ENCODE data around the gene LUZP2. TPM values are rescaled to one million over a fixed set of nuclear protein-coding genes. Genes with fewer than 3 reads are reported as not detected.

Gene LUZP2
- polyA plus RNA-seq, 1 donor from 2014 or later, result 15.5 TPM

DNA sequence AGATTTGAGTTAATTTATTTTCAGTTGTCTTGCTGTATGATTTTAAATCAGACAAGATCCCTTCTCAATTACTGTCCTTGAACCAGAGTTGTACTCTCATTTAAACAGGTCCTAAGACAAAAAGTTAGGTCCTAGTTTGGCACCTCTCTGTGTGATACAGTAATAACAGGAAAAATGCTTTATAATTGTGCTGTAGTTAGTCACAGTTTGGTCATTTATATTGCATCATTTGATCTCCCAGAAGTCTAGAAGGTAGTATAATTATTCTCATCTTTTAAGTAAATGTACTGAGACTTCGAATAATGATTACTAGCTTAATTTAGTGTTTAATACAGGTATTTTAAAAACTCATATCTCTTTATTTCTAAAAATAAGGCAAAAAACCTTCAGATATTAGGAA is 18.1 kb upstream of the LUZP2 start:
- Histone ChIP-seq H4K20me1 (ENCODE audit: insufficient read depth) (no peaks in the 10 kb centered on the region), H2AFZ (ENCODE audit: low read depth, low read length) (no peak overlapping the region), H3K4me3 (ENCODE audit: low read length) (no peak overlapping the region), H3K9me2 (ENCODE audit: insufficient read depth, low read length) (no peaks in the 10 kb centered on the region), H3K9ac (ENCODE audit: low read length) (no peak overlapping the region), H3K79me2 (replicated peaks; ENCODE audit: insufficient read depth, low read length) (no peaks in the 10 kb centered on the region), H3K27ac (ENCODE audit: low read length) (no peak overlapping the region), H3K9me3 (ENCODE audit: low read length) (no peaks in the 10 kb centered on the region), H3F3A (ENCODE audit: insufficient read depth, low read length, poor library complexity, severe bottlenecking) (no peaks in the 10 kb centered on the region), H3K36me3 (ENCODE audit: insufficient read depth, low read length) (no peaks in the 10 kb centered on the region), H3K4me2 (ENCODE audit: low read length) (no peak overlapping the region), H3K27me3 (ENCODE audit: insufficient read depth, low read depth, low read length) (no peaks in the 10 kb centered on the region)
- TF ChIP-seq EZH2 (IDR thresholded peaks at IDR 0.05; ENCODE audit: borderline replicate concordance, insufficient read depth, low read length, poor library complexity, severe bottlenecking) (no peak), MXI1 (conservative IDR thresholded peaks at IDR 0.05; ENCODE audit: poor library complexity, severe bottlenecking) (no peak), POLR2AphosphoS5 (IDR thresholded peaks at IDR 0.05) (no peak), RAD21 (conservative IDR thresholded peaks at IDR 0.05) (no peak), TAF1 (IDR thresholded peaks at IDR 0.05; ENCODE audit: low read depth) (no peak), EP300 (conservative IDR thresholded peaks at IDR 0.05; ENCODE audit: poor library complexity, severe bottlenecking) (no peak), SMC3 (conservative IDR thresholded peaks at IDR 0.05; ENCODE audit: poor library complexity) (no peak)
- TF ChIP-seq, protein P1, sequence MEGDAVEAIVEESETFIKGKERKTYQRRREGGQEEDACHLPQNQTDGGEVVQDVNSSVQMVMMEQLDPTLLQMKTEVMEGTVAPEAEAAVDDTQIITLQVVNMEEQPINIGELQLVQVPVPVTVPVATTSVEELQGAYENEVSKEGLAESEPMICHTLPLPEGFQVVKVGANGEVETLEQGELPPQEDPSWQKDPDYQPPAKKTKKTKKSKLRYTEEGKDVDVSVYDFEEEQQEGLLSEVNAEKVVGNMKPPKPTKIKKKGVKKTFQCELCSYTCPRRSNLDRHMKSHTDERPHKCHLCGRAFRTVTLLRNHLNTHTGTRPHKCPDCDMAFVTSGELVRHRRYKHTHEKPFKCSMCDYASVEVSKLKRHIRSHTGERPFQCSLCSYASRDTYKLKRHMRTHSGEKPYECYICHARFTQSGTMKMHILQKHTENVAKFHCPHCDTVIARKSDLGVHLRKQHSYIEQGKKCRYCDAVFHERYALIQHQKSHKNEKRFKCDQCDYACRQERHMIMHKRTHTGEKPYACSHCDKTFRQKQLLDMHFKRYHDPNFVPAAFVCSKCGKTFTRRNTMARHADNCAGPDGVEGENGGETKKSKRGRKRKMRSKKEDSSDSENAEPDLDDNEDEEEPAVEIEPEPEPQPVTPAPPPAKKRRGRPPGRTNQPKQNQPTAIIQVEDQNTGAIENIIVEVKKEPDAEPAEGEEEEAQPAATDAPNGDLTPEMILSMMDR (IDR thresholded peaks at IDR 0.05; ENCODE audit: poor library complexity, severe bottlenecking), result no peak
- TF ChIP-seq, protein P2, sequence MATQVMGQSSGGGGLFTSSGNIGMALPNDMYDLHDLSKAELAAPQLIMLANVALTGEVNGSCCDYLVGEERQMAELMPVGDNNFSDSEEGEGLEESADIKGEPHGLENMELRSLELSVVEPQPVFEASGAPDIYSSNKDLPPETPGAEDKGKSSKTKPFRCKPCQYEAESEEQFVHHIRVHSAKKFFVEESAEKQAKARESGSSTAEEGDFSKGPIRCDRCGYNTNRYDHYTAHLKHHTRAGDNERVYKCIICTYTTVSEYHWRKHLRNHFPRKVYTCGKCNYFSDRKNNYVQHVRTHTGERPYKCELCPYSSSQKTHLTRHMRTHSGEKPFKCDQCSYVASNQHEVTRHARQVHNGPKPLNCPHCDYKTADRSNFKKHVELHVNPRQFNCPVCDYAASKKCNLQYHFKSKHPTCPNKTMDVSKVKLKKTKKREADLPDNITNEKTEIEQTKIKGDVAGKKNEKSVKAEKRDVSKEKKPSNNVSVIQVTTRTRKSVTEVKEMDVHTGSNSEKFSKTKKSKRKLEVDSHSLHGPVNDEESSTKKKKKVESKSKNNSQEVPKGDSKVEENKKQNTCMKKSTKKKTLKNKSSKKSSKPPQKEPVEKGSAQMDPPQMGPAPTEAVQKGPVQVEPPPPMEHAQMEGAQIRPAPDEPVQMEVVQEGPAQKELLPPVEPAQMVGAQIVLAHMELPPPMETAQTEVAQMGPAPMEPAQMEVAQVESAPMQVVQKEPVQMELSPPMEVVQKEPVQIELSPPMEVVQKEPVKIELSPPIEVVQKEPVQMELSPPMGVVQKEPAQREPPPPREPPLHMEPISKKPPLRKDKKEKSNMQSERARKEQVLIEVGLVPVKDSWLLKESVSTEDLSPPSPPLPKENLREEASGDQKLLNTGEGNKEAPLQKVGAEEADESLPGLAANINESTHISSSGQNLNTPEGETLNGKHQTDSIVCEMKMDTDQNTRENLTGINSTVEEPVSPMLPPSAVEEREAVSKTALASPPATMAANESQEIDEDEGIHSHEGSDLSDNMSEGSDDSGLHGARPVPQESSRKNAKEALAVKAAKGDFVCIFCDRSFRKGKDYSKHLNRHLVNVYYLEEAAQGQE (IDR thresholded peaks at IDR 0.05; ENCODE audit: borderline replicate concordance), result no peak

DNA sequence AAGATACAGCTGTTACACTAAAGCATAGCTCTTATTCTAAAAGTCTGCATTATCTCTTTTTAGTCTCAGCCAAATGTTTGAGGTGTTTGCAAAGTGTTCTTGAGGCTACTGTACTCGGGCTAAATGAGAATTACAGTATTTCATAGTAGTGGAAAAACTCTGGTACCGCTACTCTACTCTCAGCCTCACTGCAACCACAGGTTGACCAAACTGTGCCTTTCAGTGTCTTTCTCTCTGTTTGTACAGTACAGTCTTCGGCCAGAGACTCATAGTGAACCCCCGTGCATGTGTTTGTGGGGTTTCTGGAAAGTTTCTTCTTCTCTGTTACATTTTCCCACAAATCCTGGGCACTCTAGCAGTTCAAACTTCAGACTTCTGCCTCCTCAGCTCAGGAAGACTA is 7.4 kb upstream of the LUZP2 start:
- no peaks in the 10 kb centered on the region for H3K79me2 ChIP-seq (replicated peaks; ENCODE audit: insufficient read depth, low read length)
- H3K4me3 ChIP-seq (ENCODE audit: low read length), result no peak overlapping the region
- H4K20me1 ChIP-seq (ENCODE audit: insufficient read depth), result no peaks in the 10 kb centered on the region
- no peak overlapping the region for H3K27ac ChIP-seq (ENCODE audit: low read length)
- no peaks in the 10 kb centered on the region for H3K9me2 ChIP-seq (ENCODE audit: insufficient read depth, low read length)
- no peaks in the 10 kb centered on the region for H3F3A ChIP-seq (ENCODE audit: insufficient read depth, low read length, poor library complexity, severe bottlenecking)
- H3K9ac ChIP-seq (ENCODE audit: low read length), result no peak overlapping the region
- no peak overlapping the region for H3K4me2 ChIP-seq (ENCODE audit: low read length)
- H3K36me3 ChIP-seq (ENCODE audit: insufficient read depth, low read length), result no peaks in the 10 kb centered on the region
- H3K9me3 ChIP-seq (ENCODE audit: low read length), result no peaks in the 10 kb centered on the region
- H2AFZ ChIP-seq (ENCODE audit: low read depth, low read length), result no peak overlapping the region
- TF ChIP-seq SMC3 (conservative IDR thresholded peaks at IDR 0.05; ENCODE audit: poor library complexity) (no peak), POLR2AphosphoS5 (IDR thresholded peaks at IDR 0.05) (no peak), MXI1 (conservative IDR thresholded peaks at IDR 0.05; ENCODE audit: poor library complexity, severe bottlenecking) (no peak), EZH2 (IDR thresholded peaks at IDR 0.05; ENCODE audit: borderline replicate concordance, insufficient read depth, low read length, poor library complexity, severe bottlenecking) (no peak), RAD21 (conservative IDR thresholded peaks at IDR 0.05) (no peak), EP300 (conservative IDR thresholded peaks at IDR 0.05; ENCODE audit: poor library complexity, severe bottlenecking) (no peak), TAF1 (IDR thresholded peaks at IDR 0.05; ENCODE audit: low read depth) (no peak)
- TF ChIP-seq, protein P2 (IDR thresholded peaks at IDR 0.05; ENCODE audit: borderline replicate concordance), result no peak
- TF ChIP-seq, protein P1 (IDR thresholded peaks at IDR 0.05; ENCODE audit: poor library complexity, severe bottlenecking), result no peak
- no peaks in the 10 kb centered on the region for H3K27me3 ChIP-seq (ENCODE audit: insufficient read depth, low read depth, low read length)

All from neural cell (in vitro differentiated cells).